ENCODE measurements around the gene RARS2.

The RARS2 gene

DNA sequence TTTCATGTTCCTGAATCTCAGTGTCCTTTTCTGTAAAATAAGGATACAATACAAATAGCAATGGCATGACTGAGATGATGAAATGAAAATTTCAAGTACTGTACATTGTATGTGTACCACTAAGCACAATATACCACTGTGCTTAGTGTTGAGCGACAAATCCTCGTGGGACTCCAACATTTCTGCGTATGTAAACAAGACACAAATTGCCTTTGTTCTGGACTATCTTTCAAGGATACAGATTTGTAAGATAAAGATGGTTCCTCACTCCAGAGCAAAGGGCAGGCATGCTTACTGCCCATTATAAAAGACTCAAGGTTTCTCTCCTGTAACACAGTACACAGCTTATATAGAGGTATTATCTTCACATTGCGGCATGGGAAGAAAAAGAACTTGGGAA, 6.0 kb downstream of the RARS2 start:
- FAIRE-seq (no peak), DNase-seq (ENCODE audit: insufficient read length, low spot score) (no peak)
- TF ChIP-seq POU2F2 (IDR thresholded peaks at IDR 0.05; ENCODE audit: low read depth, low read length), result no peak

DNA sequence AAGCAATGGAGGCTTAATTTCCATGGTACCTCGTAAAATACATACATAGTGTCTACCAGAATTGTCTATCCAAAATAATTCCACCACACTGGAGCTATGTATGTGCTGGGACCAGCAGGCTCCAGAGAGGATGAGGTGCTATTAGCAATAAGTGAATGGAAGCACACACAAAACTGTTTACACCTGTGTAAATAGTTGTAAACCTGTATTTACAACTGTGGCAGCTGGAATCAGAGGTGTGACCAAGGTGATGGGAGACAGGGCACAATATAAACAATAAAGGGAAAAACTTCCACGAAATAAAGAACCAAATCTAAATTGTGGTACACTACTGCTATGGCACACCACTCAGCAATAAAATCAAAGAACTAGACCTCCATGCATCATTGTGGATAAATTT, 14.4 kb downstream of the RARS2 start:
- DNase-seq (ENCODE audit: insufficient read length, low spot score), result no peak
- FAIRE-seq, result no peak
- no peak for TF ChIP-seq POLR2A (IDR thresholded peaks at IDR 0.05; ENCODE audit: low read depth, low read length)
- TF ChIP-seq SPI1 (IDR thresholded peaks at IDR 0.05; ENCODE audit: low read depth, low read length), result no peak
- no peak for TF ChIP-seq PAX5 (IDR thresholded peaks at IDR 0.05; ENCODE audit: insufficient read depth, low read length, severe bottlenecking)
- TF ChIP-seq POU2F2 (IDR thresholded peaks at IDR 0.05; ENCODE audit: low read depth, low read length), result no peak
- TF ChIP-seq POLR2AphosphoS5 (IDR thresholded peaks at IDR 0.05; ENCODE audit: low read depth, low read length), result no peak
- no peak for TF ChIP-seq TAF1 (IDR thresholded peaks at IDR 0.05; ENCODE audit: low read depth, low read length)

DNA sequence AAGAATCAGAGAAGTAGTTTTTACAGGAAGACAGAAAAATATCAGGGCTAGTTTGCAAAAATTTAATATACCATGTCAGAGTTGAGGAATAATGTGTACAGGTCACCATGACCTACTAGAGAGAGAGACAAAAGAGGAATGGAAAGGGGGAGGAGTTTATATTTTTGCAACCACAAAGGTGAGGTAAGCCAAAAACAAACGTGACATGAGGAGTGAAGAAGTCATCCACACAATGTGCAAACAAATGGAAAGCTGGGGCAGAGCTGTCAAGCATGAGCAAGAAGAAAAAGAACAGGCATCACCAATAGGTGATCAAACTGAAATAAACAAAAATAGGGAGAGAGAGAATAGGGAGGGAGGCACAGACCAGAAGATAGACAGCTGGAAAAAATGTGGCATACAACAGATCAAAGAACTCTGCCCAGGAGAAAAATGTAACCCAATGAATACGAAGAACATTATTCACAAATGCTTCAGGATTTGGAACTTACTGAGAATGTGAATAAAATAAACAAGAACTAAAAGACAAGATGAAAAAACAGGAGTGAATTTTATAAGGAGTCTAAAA, 15.5 kb downstream of the RARS2 start:
- FAIRE-seq (no peak), DNase-seq (ENCODE audit: insufficient read length, low spot score) (no peak)
- no peak for TF ChIP-seq POU2F2 (IDR thresholded peaks at IDR 0.05; ENCODE audit: low read depth, low read length)
- no peak for TF ChIP-seq PAX5 (IDR thresholded peaks at IDR 0.05; ENCODE audit: insufficient read depth, low read length, severe bottlenecking)
- no peak for TF ChIP-seq TAF1 (IDR thresholded peaks at IDR 0.05; ENCODE audit: low read depth, low read length)
- TF ChIP-seq SPI1 (IDR thresholded peaks at IDR 0.05; ENCODE audit: low read depth, low read length), result 0 out of 2 replicates have a peak, but pooled peaks have one; percentile 5

DNA sequence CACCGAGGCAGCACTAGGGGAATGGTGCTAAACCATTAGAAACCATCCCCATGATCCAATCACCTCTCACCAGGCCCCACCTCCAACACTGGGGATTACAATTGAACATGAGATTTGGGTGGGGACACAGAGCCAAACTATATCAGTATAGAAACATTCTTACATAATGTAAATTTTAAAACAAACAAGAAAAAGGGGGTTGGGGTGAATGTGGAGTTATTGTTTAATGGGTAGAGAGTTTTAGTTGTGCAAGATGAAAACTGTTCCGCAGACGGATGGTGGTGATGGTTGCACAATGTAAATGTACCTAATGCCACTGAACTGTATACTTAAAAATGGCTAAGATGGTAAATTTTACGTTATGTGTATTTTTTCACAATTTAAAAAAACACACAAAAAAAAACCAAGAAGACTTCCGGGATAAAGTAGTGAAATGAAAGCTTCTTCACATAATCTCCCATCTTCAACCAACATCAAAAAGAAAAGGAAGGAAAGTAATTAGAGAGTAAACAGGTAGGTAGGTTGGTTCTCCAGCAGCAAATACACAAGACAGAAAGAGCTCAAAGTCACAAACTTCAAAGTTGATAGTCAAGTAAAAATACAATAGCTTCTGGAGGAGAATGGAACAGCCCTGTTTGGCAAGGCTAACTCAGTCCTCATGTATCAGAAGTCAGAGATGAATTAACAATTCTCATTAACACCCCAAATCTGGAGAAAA, 16.3 kb downstream of the RARS2 start:
- peak; percentile 55 for FAIRE-seq
- DNase-seq (ENCODE audit: insufficient read length, low spot score), result no peak
- no peak for TF ChIP-seq SPI1 (IDR thresholded peaks at IDR 0.05; ENCODE audit: low read depth, low read length)
- TF ChIP-seq PAX5 (IDR thresholded peaks at IDR 0.05; ENCODE audit: insufficient read depth, low read length, severe bottlenecking), result no peak
- no peak for TF ChIP-seq POLR2A (IDR thresholded peaks at IDR 0.05; ENCODE audit: low read depth, low read length)
- no peak for TF ChIP-seq POLR2AphosphoS5 (IDR thresholded peaks at IDR 0.05; ENCODE audit: low read depth, low read length)
- TF ChIP-seq TAF1 (IDR thresholded peaks at IDR 0.05; ENCODE audit: low read depth, low read length), result no peak
- TF ChIP-seq POU2F2 (IDR thresholded peaks at IDR 0.05; ENCODE audit: low read depth, low read length), result no peak

DNA sequence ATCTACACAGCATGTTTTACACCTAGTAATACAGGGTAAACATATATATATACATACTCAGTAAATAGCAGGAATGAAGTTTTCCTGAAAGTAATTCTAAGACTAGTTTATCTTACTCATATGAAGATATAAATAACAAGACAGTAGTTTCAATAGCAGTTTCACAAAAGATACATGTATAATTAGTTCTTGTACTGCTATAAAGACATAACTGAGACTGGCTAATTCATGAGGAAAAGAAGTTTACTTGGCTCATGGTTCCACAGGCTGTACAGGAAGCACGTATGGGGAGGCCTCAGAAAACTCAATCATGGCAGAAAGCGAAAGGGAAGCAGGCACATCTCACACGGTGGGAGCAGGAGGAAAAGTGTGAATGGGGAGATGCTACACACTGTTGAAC, 16.9 kb downstream of the RARS2 start:
- no peak for TF ChIP-seq SPI1 (IDR thresholded peaks at IDR 0.05; ENCODE audit: low read depth, low read length)
- FAIRE-seq (no peak), DNase-seq (ENCODE audit: insufficient read length, low spot score) (no peak)

DNA sequence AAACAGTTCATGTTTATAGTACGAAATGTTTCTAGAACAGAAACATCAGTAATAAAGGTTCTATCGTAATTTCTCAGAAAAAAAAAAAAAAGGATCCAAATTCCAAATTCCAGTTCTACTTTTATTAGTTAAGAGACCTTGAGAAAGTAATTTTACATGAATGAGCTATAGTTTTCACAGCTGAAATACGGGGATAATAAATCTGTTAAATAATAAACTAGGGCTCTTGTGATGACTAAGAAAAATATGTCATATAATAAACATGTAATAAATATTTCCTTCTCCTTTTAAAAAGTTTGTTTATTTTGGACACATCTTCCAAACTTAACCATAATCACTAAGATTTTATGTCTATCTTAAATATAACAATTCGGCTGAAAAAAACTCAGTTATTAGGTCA, 17.8 kb downstream of the RARS2 start:
- TF ChIP-seq TAF1 (IDR thresholded peaks at IDR 0.05; ENCODE audit: low read depth, low read length), result no peak
- TF ChIP-seq SPI1 (IDR thresholded peaks at IDR 0.05; ENCODE audit: low read depth, low read length), result no peak
- TF ChIP-seq POLR2A (IDR thresholded peaks at IDR 0.05; ENCODE audit: low read depth, low read length), result no peak
- no peak for TF ChIP-seq POLR2AphosphoS5 (IDR thresholded peaks at IDR 0.05; ENCODE audit: low read depth, low read length)
- no peak for TF ChIP-seq PAX5 (IDR thresholded peaks at IDR 0.05; ENCODE audit: insufficient read depth, low read length, severe bottlenecking)
- TF ChIP-seq POU2F2 (IDR thresholded peaks at IDR 0.05; ENCODE audit: low read depth, low read length), result no peak
- DNase-seq (ENCODE audit: insufficient read length, low spot score) (no peak), FAIRE-seq (no peak)

DNA sequence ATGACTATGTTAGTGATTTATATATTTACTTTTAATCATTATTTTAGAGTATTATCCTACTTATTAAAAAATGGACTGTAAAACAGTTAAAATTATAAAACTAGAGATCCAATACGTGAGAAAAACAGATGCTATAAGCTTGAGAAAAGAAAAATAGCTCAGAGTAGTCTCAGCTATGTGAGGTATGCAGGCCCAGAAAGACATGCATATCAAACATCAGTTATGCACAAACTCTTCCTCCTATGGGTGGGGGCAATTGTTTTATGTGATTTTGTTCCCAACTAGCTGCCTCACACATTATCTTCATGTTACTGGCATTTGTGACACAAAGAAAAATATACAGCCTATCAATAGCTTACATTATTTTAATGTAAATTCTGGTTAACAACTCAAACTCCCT, 28.8 kb downstream of the RARS2 start:
- FAIRE-seq (no peak), DNase-seq (ENCODE audit: insufficient read length, low spot score) (no peak)
- TF ChIP-seq POLR2A (IDR thresholded peaks at IDR 0.05; ENCODE audit: low read depth, low read length) (no peak), POU2F2 (IDR thresholded peaks at IDR 0.05; ENCODE audit: low read depth, low read length) (no peak), TAF1 (IDR thresholded peaks at IDR 0.05; ENCODE audit: low read depth, low read length) (no peak), PAX5 (IDR thresholded peaks at IDR 0.05; ENCODE audit: insufficient read depth, low read length, severe bottlenecking) (no peak), POLR2AphosphoS5 (IDR thresholded peaks at IDR 0.05; ENCODE audit: low read depth, low read length) (no peak), SPI1 (IDR thresholded peaks at IDR 0.05; ENCODE audit: low read depth, low read length) (no peak)

DNA sequence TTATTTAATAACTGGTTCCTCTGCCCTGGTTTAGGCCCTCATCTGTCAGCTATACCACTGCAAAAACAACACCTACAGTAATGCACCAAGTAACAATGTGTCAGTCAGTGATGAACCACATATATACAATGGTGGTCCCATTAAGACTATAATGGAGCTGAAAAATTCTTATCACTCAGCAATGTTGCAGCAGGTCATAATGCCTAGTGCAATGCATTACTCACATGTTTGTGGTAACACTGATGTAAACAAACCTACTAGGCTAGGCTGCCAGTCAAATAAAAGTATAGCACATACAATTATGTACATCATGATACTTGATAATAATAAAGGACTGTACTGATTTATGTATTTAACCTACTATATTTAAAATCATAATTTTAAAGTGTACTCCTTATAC, 31.3 kb downstream of the RARS2 start:
- TF ChIP-seq SPI1 (IDR thresholded peaks at IDR 0.05; ENCODE audit: low read depth, low read length), result no peak
- no peak for TF ChIP-seq PAX5 (IDR thresholded peaks at IDR 0.05; ENCODE audit: insufficient read depth, low read length, severe bottlenecking)
- no peak for TF ChIP-seq POU2F2 (IDR thresholded peaks at IDR 0.05; ENCODE audit: low read depth, low read length)
- TF ChIP-seq TAF1 (IDR thresholded peaks at IDR 0.05; ENCODE audit: low read depth, low read length), result no peak
- TF ChIP-seq POLR2A (IDR thresholded peaks at IDR 0.05; ENCODE audit: low read depth, low read length), result no peak
- no peak for TF ChIP-seq POLR2AphosphoS5 (IDR thresholded peaks at IDR 0.05; ENCODE audit: low read depth, low read length)
- no peak for FAIRE-seq
- no peak for DNase-seq (ENCODE audit: insufficient read length, low spot score)

DNA sequence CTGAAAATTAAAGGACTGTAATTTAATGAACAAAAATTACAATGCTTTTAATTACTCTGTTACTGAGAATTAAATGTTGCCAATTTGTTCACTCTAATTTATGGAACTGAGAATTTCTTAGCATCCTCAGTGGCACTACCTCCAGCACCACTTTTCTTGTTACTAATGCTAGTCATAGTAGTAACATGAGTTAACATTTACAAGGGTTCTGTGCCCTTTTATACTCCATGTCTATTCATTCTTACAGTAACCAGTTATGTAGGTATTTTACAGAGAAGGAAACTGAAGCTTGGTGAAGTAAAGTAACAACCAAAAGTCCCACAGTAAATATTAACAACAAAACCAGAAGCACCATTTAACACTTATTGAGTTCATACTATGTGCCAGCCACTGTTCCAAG, 34.3 kb downstream of the RARS2 start:
- no peak for TF ChIP-seq PAX5 (IDR thresholded peaks at IDR 0.05; ENCODE audit: insufficient read depth, low read length, severe bottlenecking)
- TF ChIP-seq POLR2AphosphoS5 (IDR thresholded peaks at IDR 0.05; ENCODE audit: low read depth, low read length), result no peak
- no peak for TF ChIP-seq POLR2A (IDR thresholded peaks at IDR 0.05; ENCODE audit: low read depth, low read length)
- TF ChIP-seq POU2F2 (IDR thresholded peaks at IDR 0.05; ENCODE audit: low read depth, low read length), result no peak
- TF ChIP-seq SPI1 (IDR thresholded peaks at IDR 0.05; ENCODE audit: low read depth, low read length), result no peak
- FAIRE-seq, result no peak
- DNase-seq (ENCODE audit: insufficient read length, low spot score), result no peak

DNA sequence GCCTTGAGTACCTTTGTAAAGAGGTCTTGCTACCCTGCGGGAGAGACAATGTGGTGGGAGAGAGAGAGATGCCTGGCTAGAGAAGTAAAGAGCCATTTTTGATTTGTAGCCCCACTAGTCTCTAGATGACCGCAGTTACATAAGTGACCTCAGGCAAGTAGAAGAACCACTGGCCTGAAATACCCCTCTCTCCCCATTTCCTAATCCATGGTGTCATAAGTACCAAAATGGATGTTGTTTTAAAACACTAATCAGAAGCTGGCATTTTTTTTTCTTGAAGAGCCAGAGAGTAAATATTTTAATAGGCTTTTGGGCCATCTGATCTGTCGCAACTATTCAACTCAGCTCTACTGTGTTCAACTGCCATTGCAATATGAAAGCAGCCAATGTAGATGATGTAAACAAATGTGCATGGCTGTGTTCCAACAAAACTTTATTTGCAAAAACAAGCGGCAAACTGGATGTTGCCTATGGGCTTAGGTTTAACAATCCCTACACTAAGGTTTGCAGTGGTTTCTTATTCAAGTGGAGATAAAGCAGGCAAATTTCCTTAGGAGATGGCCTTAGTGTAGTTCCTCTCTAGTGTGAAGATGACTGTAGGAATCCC, 36.5 kb downstream of the RARS2 start:
- no peak for TF ChIP-seq SPI1 (IDR thresholded peaks at IDR 0.05; ENCODE audit: low read depth, low read length)
- TF ChIP-seq POLR2AphosphoS5 (IDR thresholded peaks at IDR 0.05; ENCODE audit: low read depth, low read length), result no peak
- TF ChIP-seq TAF1 (IDR thresholded peaks at IDR 0.05; ENCODE audit: low read depth, low read length), result no peak
- no peak for TF ChIP-seq PAX5 (IDR thresholded peaks at IDR 0.05; ENCODE audit: insufficient read depth, low read length, severe bottlenecking)
- TF ChIP-seq POLR2A (IDR thresholded peaks at IDR 0.05; ENCODE audit: low read depth, low read length), result no peak
- TF ChIP-seq POU2F2 (IDR thresholded peaks at IDR 0.05; ENCODE audit: low read depth, low read length), result no peak
- DNase-seq (ENCODE audit: insufficient read length, low spot score) (no peak), FAIRE-seq (no peak)

Data from GM12891 (cell line).